GM18951 (cell line): ENCODE data around the gene LIG4.

Experiments
- POLR2A ChIP-seq: IDR thresholded peaks from 4 replicates; pipeline ENCODE4 v1.6.1; 2011; ENCODE audit warnings: mild to moderate bottlenecking; ENCODE audit not compliant: insufficient read length, insufficient read depth; ENCODE audit errors: extremely low read depth
- in situ Hi-C: fragments of 300-500 bp; cut with MboI; formaldehyde crosslinking; loops from one replicate; pipeline ENCODE4 v1.12.0; 2022; ENCODE audit warnings: low sequenced_read_pairs, mixed read lengths, inconsistent platforms; ENCODE audit not compliant: unreplicated experiment

LIG4 gene

GRCh38 chr13:108214441-108215271, 680 bp downstream of the LIG4 start:
- TF ChIP-seq POLR2A: no peak
- in situ Hi-C loops: no loop called here

GRCh38 chr13:108213946-108214345, 1.4 kb downstream of the LIG4 start:
- in situ Hi-C loops: no loop called here
- no peak for TF ChIP-seq POLR2A

DNA sequence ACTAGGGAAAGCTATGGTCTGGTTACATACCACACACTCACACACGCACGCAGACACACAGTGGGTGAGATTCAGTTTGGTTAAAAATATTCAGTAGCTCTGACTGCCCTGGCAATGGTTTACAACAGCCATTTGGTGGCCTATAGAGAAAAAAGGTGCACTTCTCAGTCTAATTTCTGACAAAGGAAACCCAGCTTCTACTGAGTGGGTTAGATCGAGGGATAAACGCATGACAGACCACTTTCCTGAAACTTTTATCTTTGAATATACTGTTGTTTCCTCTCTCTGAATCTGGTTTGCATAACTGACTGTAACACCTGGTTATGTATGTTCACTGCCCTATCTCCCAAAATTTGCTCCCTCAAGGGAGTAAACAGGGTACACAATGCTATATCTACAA, 2.5 kb downstream of the LIG4 start:
- TF ChIP-seq POLR2A: no peak
- in situ Hi-C loops: no loop called here

DNA sequence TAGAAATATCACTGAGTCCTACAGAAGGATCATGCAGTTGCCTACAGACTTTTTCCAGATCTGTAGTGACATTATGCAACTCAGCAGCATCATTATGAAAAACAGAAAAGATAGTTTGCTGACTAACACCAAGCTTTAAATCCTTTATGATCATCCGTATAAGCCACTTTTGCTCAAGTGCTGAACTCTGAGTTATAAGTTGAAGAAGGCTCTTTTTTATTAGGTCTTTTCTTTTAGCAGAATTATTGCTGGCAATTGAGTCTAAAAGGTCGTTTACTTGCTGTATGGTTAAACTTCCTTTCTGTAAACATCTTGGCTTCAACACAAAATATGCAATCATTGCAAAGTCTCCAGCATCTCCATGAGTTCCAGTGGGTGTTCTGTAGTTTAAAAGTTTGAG, 4.8 kb downstream of the LIG4 start:
- in situ Hi-C loops: no loop called here
- TF ChIP-seq POLR2A: no peak

GRCh38 chr13:108200781-108201398, 14.4 kb downstream of the LIG4 start:
- in situ Hi-C loops: no loop called here
- no peak for TF ChIP-seq POLR2A

- no peak for TF ChIP-seq POLR2A
- in situ Hi-C loops: no loop called here
Measured at GRCh38 chr13:108195861-108196260, 19.5 kb downstream of the LIG4 start.

- no peak for TF ChIP-seq POLR2A
- in situ Hi-C loops: no loop called here
Measured at GRCh38 chr13:108195146-108195545, 20.2 kb downstream of the LIG4 start.

DNA sequence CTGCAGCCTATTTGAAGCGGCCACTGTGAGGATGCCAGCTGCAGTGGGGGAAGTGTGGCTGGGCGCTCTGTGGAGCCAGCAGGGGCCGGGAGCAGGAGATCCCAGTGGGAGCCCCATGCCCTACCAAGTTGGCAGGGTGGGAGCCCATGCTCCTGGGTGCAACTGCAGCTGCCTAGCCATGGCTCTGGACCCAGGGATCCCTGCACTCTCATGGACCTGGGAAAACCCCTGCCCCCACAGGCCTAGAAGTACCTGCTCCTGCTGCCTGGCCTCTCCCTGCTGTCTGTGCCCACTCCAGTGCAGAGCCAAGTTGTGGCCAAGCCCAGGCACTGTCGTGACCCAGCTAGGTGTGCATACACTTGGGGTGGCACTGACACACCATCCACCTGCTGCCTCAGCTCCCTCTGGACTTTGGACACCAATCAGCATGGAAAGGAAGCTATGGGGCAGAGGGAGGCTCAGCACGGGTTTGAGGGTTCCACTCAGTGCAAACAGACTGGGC, 20.9 kb downstream of the LIG4 start:
- TF ChIP-seq POLR2A: no peak
- in situ Hi-C loops: no loop called here

DNA sequence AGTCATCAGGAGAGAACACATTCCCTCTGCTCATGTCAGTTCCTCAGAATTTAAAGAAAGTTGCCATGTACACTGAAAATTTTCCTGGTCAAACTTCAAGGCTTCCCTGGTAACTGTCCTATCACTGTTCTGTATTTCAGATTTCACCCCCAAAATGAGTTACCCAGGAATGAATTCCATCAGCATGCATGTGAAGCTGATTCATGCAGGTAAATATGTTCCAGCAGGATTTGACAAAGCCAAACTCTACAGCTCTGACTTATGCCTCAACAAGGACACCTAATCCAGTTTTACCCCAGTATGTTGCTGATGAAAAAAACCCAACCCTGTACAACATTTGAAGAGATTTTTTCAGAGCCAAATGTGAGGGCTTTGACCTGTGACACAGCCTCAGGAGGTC, 21.5 kb downstream of the LIG4 start:
- no peak for TF ChIP-seq POLR2A
- in situ Hi-C loops: no loop called here

DNA sequence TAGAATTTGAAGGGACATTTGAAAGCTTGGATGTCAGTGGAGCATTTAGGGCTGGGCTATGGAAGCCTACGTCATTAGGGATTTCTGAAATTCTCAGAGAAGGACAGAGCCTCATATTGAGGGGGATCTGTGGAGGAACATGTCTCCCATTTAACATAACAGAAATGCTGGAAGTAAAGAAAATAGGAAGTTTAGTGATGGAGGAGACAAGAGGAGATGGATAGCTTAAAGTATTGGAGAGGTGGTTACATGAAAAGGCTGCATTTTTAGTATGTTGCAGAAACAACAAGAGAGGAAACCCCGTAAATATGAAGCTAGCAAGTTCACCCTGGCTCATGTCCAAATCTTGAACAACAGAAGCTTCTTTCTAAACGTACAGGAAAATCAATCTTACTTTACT, 24.4 kb downstream of the LIG4 start:
- no peak for TF ChIP-seq POLR2A
- in situ Hi-C loops: no loop called here

DNA sequence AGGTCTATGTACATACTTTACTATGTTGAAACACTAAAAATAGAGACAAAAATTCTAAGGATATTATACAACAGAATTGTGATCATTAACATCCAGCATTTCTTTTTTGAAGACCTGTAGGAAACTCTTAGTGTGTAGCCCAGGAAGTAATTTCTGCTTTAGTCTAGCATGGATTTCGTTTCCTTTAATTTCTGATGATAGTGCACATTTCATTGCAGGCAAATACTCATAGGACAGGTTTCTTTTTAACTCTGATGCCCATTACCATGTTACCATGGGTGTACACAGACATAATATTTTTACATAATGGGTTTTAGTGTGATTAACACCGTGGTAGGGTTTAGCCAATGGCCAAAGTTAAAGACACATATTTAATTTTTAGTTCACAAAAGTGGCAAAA, 27.1 kb downstream of the LIG4 start:
- TF ChIP-seq POLR2A: no peak
- in situ Hi-C loops: no loop called here

GRCh38 chr13:108185223-108185622, 30.1 kb downstream of the LIG4 start:
- in situ Hi-C loops: no loop called here
- no peak for TF ChIP-seq POLR2A

- TF ChIP-seq POLR2A: no peak
- in situ Hi-C loops: no loop called here
Measured at GRCh38 chr13:108182652-108183051, 32.7 kb downstream of the LIG4 start.

DNA sequence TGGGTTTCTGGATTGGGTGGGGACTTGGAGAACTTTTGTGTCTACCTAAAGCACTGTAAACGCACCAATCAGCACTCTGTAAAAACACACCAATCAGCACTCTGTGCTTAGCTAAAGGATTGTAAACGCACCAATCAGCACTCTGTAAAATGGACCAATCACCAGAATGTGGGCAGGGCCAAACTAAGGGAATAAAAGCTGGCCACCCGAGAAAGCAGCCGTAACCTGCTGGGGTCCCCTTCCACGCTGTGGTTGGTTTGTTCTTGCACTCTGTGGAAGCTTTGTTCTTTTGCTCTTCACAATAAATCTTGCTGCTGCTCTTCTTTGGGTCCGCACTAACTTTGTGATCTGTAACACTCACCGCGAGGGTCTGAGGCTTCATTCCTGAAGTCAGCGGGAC, 37.3 kb downstream of the LIG4 start:
- TF ChIP-seq POLR2A: no peak
- in situ Hi-C loops: no loop called here
